ENCODE data around the gene PAXX.

DNA sequence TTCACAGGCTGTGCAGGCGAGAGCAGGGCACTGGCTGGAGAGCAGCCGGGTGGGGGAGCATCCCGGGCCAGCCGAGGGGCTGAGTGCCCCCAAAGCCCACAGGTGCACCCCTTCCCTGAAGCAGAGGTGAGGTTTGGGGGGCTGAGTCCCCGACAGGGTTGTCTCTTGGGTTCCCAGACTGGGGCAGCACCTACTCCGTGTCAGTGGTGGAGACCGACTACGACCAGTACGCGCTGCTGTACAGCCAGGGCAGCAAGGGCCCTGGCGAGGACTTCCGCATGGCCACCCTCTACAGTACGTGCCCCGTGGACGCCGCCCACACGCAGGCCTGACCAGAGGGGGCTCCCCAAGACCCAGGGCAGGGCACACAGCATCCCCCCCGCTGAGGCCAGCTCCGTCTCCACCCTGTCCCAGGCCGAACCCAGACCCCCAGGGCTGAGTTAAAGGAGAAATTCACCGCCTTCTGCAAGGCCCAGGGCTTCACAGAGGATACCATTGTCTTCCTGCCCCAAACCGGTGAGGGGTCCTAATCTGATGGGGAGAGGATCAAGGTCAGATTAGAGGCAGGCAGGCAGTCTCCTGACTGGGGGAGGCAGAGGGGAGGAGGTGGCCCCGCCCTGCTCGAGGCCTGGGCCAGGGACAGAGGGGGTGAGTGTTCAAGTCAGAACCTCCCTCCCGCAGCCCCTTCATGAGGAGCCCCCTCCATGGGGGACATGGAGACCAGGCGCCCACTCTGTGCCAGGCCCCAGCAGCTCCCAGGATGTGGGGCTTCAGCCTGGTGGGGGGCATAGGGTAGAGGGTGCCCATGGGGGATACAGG, 12.2 kb upstream of the PAXX start:
- TF ChIP-seq POLR2A (IDR thresholded peaks at IDR 0.05) (no peak), POLR2AphosphoS5 (IDR thresholded peaks at IDR 0.05) (no peak), EP300 (IDR thresholded peaks at IDR 0.05) (no peak)
- TF ChIP-seq, protein P1, sequence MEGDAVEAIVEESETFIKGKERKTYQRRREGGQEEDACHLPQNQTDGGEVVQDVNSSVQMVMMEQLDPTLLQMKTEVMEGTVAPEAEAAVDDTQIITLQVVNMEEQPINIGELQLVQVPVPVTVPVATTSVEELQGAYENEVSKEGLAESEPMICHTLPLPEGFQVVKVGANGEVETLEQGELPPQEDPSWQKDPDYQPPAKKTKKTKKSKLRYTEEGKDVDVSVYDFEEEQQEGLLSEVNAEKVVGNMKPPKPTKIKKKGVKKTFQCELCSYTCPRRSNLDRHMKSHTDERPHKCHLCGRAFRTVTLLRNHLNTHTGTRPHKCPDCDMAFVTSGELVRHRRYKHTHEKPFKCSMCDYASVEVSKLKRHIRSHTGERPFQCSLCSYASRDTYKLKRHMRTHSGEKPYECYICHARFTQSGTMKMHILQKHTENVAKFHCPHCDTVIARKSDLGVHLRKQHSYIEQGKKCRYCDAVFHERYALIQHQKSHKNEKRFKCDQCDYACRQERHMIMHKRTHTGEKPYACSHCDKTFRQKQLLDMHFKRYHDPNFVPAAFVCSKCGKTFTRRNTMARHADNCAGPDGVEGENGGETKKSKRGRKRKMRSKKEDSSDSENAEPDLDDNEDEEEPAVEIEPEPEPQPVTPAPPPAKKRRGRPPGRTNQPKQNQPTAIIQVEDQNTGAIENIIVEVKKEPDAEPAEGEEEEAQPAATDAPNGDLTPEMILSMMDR (IDR thresholded peaks at IDR 0.05): no peak

Data from stomach (tissue), 4 donors.